Loucy (cell line): ENCODE data around the gene SLC17A7.
A peak's percentile ranks its signal among the peaks of the same experiment; 100 is the strongest.

Source experiments
- CTCF ChIP-seq: fragments of 200-600 bp; sonication (generic); conservative IDR thresholded peaks from 2 replicates; pipeline ENCODE4 v1.5.1; 2014; ENCODE audit warnings: mild to moderate bottlenecking, antibody characterized with exemption, low read length
- EZH2phosphoT487 ChIP-seq: fragments of 200-600 bp; IDR thresholded peaks from 2 replicates; pipeline ENCODE4 v1.6.1; 2018; ENCODE audit warnings: antibody characterized with exemption, mild to moderate bottlenecking, moderate library complexity, borderline replicate concordance

GRCh38 chr19:49469828-49470614, 28.7 kb upstream of the SLC17A7 start:
- TF ChIP-seq CTCF (peak; percentile 84), EZH2phosphoT487 (no peak)
